ENCODE results near the gene CPEB4. TPM values are rescaled to one million over a fixed set of nuclear protein-coding genes. Genes with fewer than 3 reads are reported as not detected.
A peak's percentile ranks its signal among the peaks of the same experiment; 100 is the strongest.

The CPEB4 gene
- total and polyA plus RNA-seq, 2 experiments from 2014 or later = 6.2 to 11.6 TPM

GRCh38 chr5:173964506-173964905 lies 76.4 kb downstream of the CPEB4 start:
- H3K9me3 ChIP-seq (ENCODE audit: low read depth) = no peaks in the 10 kb centered on the region
- H3K9ac ChIP-seq = no peak overlapping the region
- H3K36me3 ChIP-seq (ENCODE audit: low read depth) = no peaks in the 10 kb centered on the region
- no peaks in the 10 kb centered on the region for H3K27me3 ChIP-seq (replicated peaks; ENCODE audit: insufficient read depth)
- no peak overlapping the region for H3K4me3 ChIP-seq
- no peaks in the 10 kb centered on the region for H3K79me2 ChIP-seq (ENCODE audit: insufficient read depth)
- H3K4me2 ChIP-seq (ENCODE audit: unreplicated experiment) = no peak overlapping the region
- TF ChIP-seq EZH2 (IDR thresholded peaks at IDR 0.05; ENCODE audit: insufficient read depth, poor library complexity, severe bottlenecking) (no peak), EZH2phosphoT487 (IDR thresholded peaks at IDR 0.05; ENCODE audit: insufficient read depth, low read depth) (no peak)
- H3K4me1 ChIP-seq (ENCODE audit: insufficient read depth) = peaks cover 14% of the 10 kb centered on the region
- H3K9me2 ChIP-seq (ENCODE audit: insufficient read depth) = no peaks in the 10 kb centered on the region
- 100% methylated on average over 1 of the region's 1 CpG for WGBS, 2 experiments (ENCODE audit: low coverage in 1 of 2, low lambda C conversion rate in 2 of 2, missing lambda C conversion rate in 2 of 2)
- in situ Hi-C loops (cut with MboI) = no loop called here
- H3F3A ChIP-seq (ENCODE audit: insufficient read depth) = peaks cover 27% of the 10 kb centered on the region
- no peaks in the 10 kb centered on the region for H4K20me1 ChIP-seq (ENCODE audit: insufficient read depth)
- DNase-seq = no peak
- no peak overlapping the region for H3K27ac ChIP-seq
- no peak overlapping the region for H2AFZ ChIP-seq

GRCh38 chr5:173967241-173967640 lies 79.1 kb downstream of the CPEB4 start:
- WGBS, 2 experiments (ENCODE audit: low coverage in 1 of 2, low lambda C conversion rate in 2 of 2, missing lambda C conversion rate in 2 of 2) = 5 to 8% methylated on average over 4 of the region's 4 CpGs
- no peaks in the 10 kb centered on the region for H3K9me2 ChIP-seq (ENCODE audit: insufficient read depth)
- no peaks in the 10 kb centered on the region for H3K79me2 ChIP-seq (ENCODE audit: insufficient read depth)
- no peak for DNase-seq
- H4K20me1 ChIP-seq (ENCODE audit: insufficient read depth) = no peaks in the 10 kb centered on the region
- no peak overlapping the region for H3K4me3 ChIP-seq
- peaks cover 14% of the 10 kb centered on the region for H3F3A ChIP-seq (ENCODE audit: insufficient read depth)
- no peak overlapping the region for H3K27ac ChIP-seq
- H3K9me3 ChIP-seq (ENCODE audit: low read depth) = no peaks in the 10 kb centered on the region
- no peaks in the 10 kb centered on the region for H3K36me3 ChIP-seq (ENCODE audit: low read depth)
- H3K4me2 ChIP-seq (ENCODE audit: unreplicated experiment) = no peak overlapping the region
- H3K4me1 ChIP-seq (ENCODE audit: insufficient read depth) = peaks cover 14% of the 10 kb centered on the region
- H3K27me3 ChIP-seq (replicated peaks; ENCODE audit: insufficient read depth) = no peaks in the 10 kb centered on the region
- in situ Hi-C loops (cut with MboI) = loop anchor here (5.0 kb wide), 1 partner anchor 350 kb away; the partner anchor contains the start of gene BOD1
- no peak overlapping the region for H3K9ac ChIP-seq
- no peak overlapping the region for H2AFZ ChIP-seq
- no peak for TF ChIP-seq EZH2phosphoT487 (IDR thresholded peaks at IDR 0.05; ENCODE audit: insufficient read depth, low read depth)
- TF ChIP-seq EZH2 (IDR thresholded peaks at IDR 0.05; ENCODE audit: insufficient read depth, poor library complexity, severe bottlenecking) = no peak

GRCh38 chr5:173968154-173968797 lies 80.1 kb downstream of the CPEB4 start:
- H3K79me2 ChIP-seq (ENCODE audit: insufficient read depth) = no peaks in the 10 kb centered on the region
- no peak overlapping the region for H3K4me3 ChIP-seq
- no peak overlapping the region for H3K27ac ChIP-seq
- in situ Hi-C loops (cut with MboI) = loop anchor here (5.0 kb wide), 1 partner anchor 351 kb away; the partner anchor contains the start of gene BOD1
- peaks cover 8% of the 10 kb centered on the region; the same call in 1 of the 2 replicates for H3K4me1 ChIP-seq (ENCODE audit: insufficient read depth)
- H3K4me2 ChIP-seq (ENCODE audit: unreplicated experiment) = no peak overlapping the region
- H3K27me3 ChIP-seq (replicated peaks; ENCODE audit: insufficient read depth) = no peaks in the 10 kb centered on the region
- H3K9me3 ChIP-seq (ENCODE audit: low read depth) = no peaks in the 10 kb centered on the region
- H3K9me2 ChIP-seq (ENCODE audit: insufficient read depth) = no peaks in the 10 kb centered on the region
- H4K20me1 ChIP-seq (ENCODE audit: insufficient read depth) = no peaks in the 10 kb centered on the region
- 0 out of 2 replicates have a peak, but pooled peaks cover 6% of the 10 kb centered on the region for H3F3A ChIP-seq (ENCODE audit: insufficient read depth)
- H3K36me3 ChIP-seq (ENCODE audit: low read depth) = no peaks in the 10 kb centered on the region
- WGBS, 2 experiments (ENCODE audit: low coverage in 1 of 2, low lambda C conversion rate in 2 of 2, missing lambda C conversion rate in 2 of 2) = 60 to 62% methylated on average over 9 of the region's 9 CpGs
- H3K9ac ChIP-seq = no peak overlapping the region
- no peak for DNase-seq
- H2AFZ ChIP-seq = no peak overlapping the region
- no peak for TF ChIP-seq EZH2 (IDR thresholded peaks at IDR 0.05; ENCODE audit: insufficient read depth, poor library complexity, severe bottlenecking)
- no peak for TF ChIP-seq EZH2phosphoT487 (IDR thresholded peaks at IDR 0.05; ENCODE audit: insufficient read depth, low read depth)

- no peaks in the 10 kb centered on the region for H3F3A ChIP-seq (ENCODE audit: insufficient read depth)
- no peaks in the 10 kb centered on the region for H3K27me3 ChIP-seq (replicated peaks; ENCODE audit: insufficient read depth)
- no peaks in the 10 kb centered on the region for H3K36me3 ChIP-seq (ENCODE audit: low read depth)
- H3K4me2 ChIP-seq (ENCODE audit: unreplicated experiment) = no peak overlapping the region
- H3K27ac ChIP-seq = no peak overlapping the region
- H4K20me1 ChIP-seq (ENCODE audit: insufficient read depth) = no peaks in the 10 kb centered on the region
- no peaks in the 10 kb centered on the region for H3K9me3 ChIP-seq (ENCODE audit: low read depth)
- DNase-seq = peak; percentile 72
- no peak overlapping the region for H2AFZ ChIP-seq
- TF ChIP-seq EZH2 (IDR thresholded peaks at IDR 0.05; ENCODE audit: insufficient read depth, poor library complexity, severe bottlenecking) (no peak), EZH2phosphoT487 (IDR thresholded peaks at IDR 0.05; ENCODE audit: insufficient read depth, low read depth) (no peak)
- no peaks in the 10 kb centered on the region for H3K9me2 ChIP-seq (ENCODE audit: insufficient read depth)
- in situ Hi-C loops (cut with MboI) = loop anchor here (5.0 kb wide), 1 partner anchor 352 kb away; the partner anchor contains the start of gene BOD1
- no peaks in the 10 kb centered on the region for H3K79me2 ChIP-seq (ENCODE audit: insufficient read depth)
- no peaks in the 10 kb centered on the region for H3K4me1 ChIP-seq (ENCODE audit: insufficient read depth)
- WGBS, 2 experiments (ENCODE audit: low coverage in 1 of 2, low lambda C conversion rate in 2 of 2, missing lambda C conversion rate in 2 of 2) = 82 to 86% methylated on average over 11 to 12 of the region's 12 CpGs
- H3K9ac ChIP-seq = no peak overlapping the region
- H3K4me3 ChIP-seq = no peak overlapping the region
Measured at GRCh38 chr5:173969167-173970049, 81.3 kb downstream of the CPEB4 start.

Data from GM23248 (cell line).